HG03520 (cell line): Measurements from ENCODE around the gene ACSM3.
A peak's percentile ranks its signal among the peaks of the same experiment; 100 is the strongest.
"Not testable (repeated sequence)": the region's sequence is repeated elsewhere in the genome, so short reads cannot be mapped to it uniquely, and the experiment has no call there.

Experiments
- ATAC-seq: cut with Tn5 transposase; IDR thresholded peaks from one replicate; pipeline ENCODE4 v1.9.1; 2021; ENCODE audit warnings: mild to moderate bottlenecking, moderate library complexity; ENCODE audit not compliant: unreplicated experiment

Gene ACSM3

GRCh38 chr16:20803561-20804214 lies 39.9 kb downstream of the ACSM3 start:
- ATAC-seq: no peak

GRCh38 chr16:20805684-20806167 lies 41.9 kb downstream of the ACSM3 start:
- not testable (repeated sequence) for ATAC-seq

- peak; percentile 65 for ATAC-seq
These were observed 42.6 kb downstream of the ACSM3 start, which contains the start of the genes ERI2 and REXO5 for GRCh38 chr16:20806168-20807050. TSS of gene ERI2 (minus strand) at chr16:20806472. CDS start at chr16:20806430, 42 bp downstream. TSS of gene REXO5 (plus strand) at chr16:20806527. CDS start at chr16:20806954, 427 bp downstream.

- ATAC-seq: no peak
These were observed 44.0 kb downstream of the ACSM3 start for GRCh38 chr16:20807862-20808261.

- ATAC-seq: no peak
These were observed 48.1 kb downstream of the ACSM3 start for GRCh38 chr16:20811889-20812439.

- ATAC-seq: no peak
These were observed 48.7 kb downstream of the ACSM3 start for GRCh38 chr16:20812510-20812909.

- ATAC-seq: no peak
These were observed 51.0 kb downstream of the ACSM3 start for GRCh38 chr16:20814784-20815183.

GRCh38 chr16:20818929-20819585 lies 55.2 kb downstream of the ACSM3 start:
- ATAC-seq: no peak

GRCh38 chr16:20821682-20822081 lies 57.9 kb downstream of the ACSM3 start:
- no peak for ATAC-seq

- ATAC-seq: no peak
These were observed 58.9 kb downstream of the ACSM3 start for GRCh38 chr16:20822521-20823325.

GRCh38 chr16:20826039-20826566 lies 62.3 kb downstream of the ACSM3 start:
- ATAC-seq: no peak

GRCh38 chr16:20829536-20829935 lies 65.7 kb downstream of the ACSM3 start:
- no peak for ATAC-seq

GRCh38 chr16:20830372-20830771 lies 66.6 kb downstream of the ACSM3 start:
- ATAC-seq: no peak

GRCh38 chr16:20833086-20833485 lies 69.3 kb downstream of the ACSM3 start:
- no peak for ATAC-seq

- no peak for ATAC-seq
These were observed 74.4 kb downstream of the ACSM3 start for GRCh38 chr16:20838240-20838639.

- ATAC-seq: no peak
These were observed 75.7 kb downstream of the ACSM3 start for GRCh38 chr16:20839504-20839903.

- no peak for ATAC-seq
These were observed 80.2 kb downstream of the ACSM3 start for GRCh38 chr16:20844054-20844453.

- no peak for ATAC-seq
These were observed 80.8 kb downstream of the ACSM3 start for GRCh38 chr16:20844588-20844987.

- ATAC-seq: no peak
These were observed 82.2 kb downstream of the ACSM3 start for GRCh38 chr16:20846030-20846429.

- ATAC-seq: no peak
These were observed 82.7 kb downstream of the ACSM3 start for GRCh38 chr16:20846551-20846950.
